Suprapubic skin (tissue), 4 donors: ENCODE results near the gene CNNM2.
"Not testable (repeated sequence)": the region's sequence is repeated elsewhere in the genome, so short reads cannot be mapped to it uniquely, and the experiment has no call there.

Experiments used
- CTCF ChIP-seq, 2 donors: fragments of 200-600 bp in 1 of 2; fragments of 450-650 bp in 1 of 2; sonication (generic) in 1 of 2; IDR thresholded peaks; one replicate each; pipeline ENCODE4 v1.5.1; 2016 to 2019; ENCODE audit warnings: antibody characterized with exemption in 2 of 2, mild to moderate bottlenecking in 1 of 2, moderate library complexity in 1 of 2
- EP300 ChIP-seq: sonication (generic); formaldehyde crosslinking; IDR thresholded peaks from one replicate; pipeline ENCODE4 v1.6.1; 2017; ENCODE audit warnings: antibody characterized with exemption
- POLR2A ChIP-seq, 2 donors: fragments of 450-650 bp; IDR thresholded peaks; one replicate each; pipeline ENCODE4 v1.6.1; 2017; ENCODE audit warnings: antibody characterized with exemption in 2 of 2, mild to moderate bottlenecking in 2 of 2, moderate library complexity in 2 of 2
- POLR2AphosphoS5 ChIP-seq, 3 donors: sonication (generic); formaldehyde crosslinking; IDR thresholded peaks; one replicate each; pipeline ENCODE4 v1.6.1; 2017; ENCODE audit warnings: antibody characterized with exemption in 3 of 3

GRCh38 chr10:102964064-102964463 is 46.0 kb downstream of the CNNM2 start:
- TF ChIP-seq POLR2A (IDR thresholded peaks at IDR 0.05); CTCF (IDR thresholded peaks at IDR 0.05); POLR2AphosphoS5 (IDR thresholded peaks at IDR 0.05); EP300: not testable (repeated sequence)
